ENCODE results near the gene HDAC4. TPM values are rescaled to one million over a fixed set of nuclear protein-coding genes. Genes with fewer than 3 reads are reported as not detected.

The HDAC4 gene
- total and polyA plus RNA-seq, 9 donors = 7.0 to 74.0 (median 46.3) TPM

GRCh38 chr2:239326831-239327535 is 73.8 kb downstream of the HDAC4 start:
- Histone ChIP-seq H3K4me1 (ENCODE audit: insufficient read depth) (peaks cover 20% of the 10 kb centered on the region), H3K4me3 (no peak overlapping the region), H3K27me3 (no peaks in the 10 kb centered on the region), H3K9me3 (no peaks in the 10 kb centered on the region), H3K36me3 (no peaks in the 10 kb centered on the region), H3K27ac (peak overlapping the region; percentile 38 to 90)
- WGBS, 3 donors = 81 to 95% (median 93%) methylated on average over 16 of the region's 16 CpGs
- no peak for TF ChIP-seq CTCF (IDR thresholded peaks at IDR 0.05)
- no peak for TF ChIP-seq EP300 (IDR thresholded peaks at IDR 0.05)
- TF ChIP-seq POLR2A (IDR thresholded peaks at IDR 0.05) = no peak
- intact Hi-C loops (cut with DNase I) = no loop called here
- DNase-seq = peak in 3 of 5 donors; percentile 19 to 43 (median 40)

GRCh38 chr2:239324456-239324855 is 76.4 kb downstream of the HDAC4 start:
- WGBS, 3 donors = 89 to 95% (median 91%) methylated on average over 14 of the region's 14 CpGs
- intact Hi-C loops (cut with DNase I) = no loop called here
- Histone ChIP-seq H3K4me1 (ENCODE audit: insufficient read depth) (peaks cover 14% of the 10 kb centered on the region), H3K27me3 (no peaks in the 10 kb centered on the region), H3K36me3 (no peaks in the 10 kb centered on the region), H3K27ac (no peak overlapping the region), H3K9me3 (no peaks in the 10 kb centered on the region), H3K4me3 (no peak overlapping the region)
- peak in 2 of 5 donors; percentile 5 to 22 for DNase-seq
- TF ChIP-seq POLR2A (IDR thresholded peaks at IDR 0.05) = no peak
- no peak for TF ChIP-seq CTCF (IDR thresholded peaks at IDR 0.05)
- no peak for TF ChIP-seq EP300 (IDR thresholded peaks at IDR 0.05)

DNA sequence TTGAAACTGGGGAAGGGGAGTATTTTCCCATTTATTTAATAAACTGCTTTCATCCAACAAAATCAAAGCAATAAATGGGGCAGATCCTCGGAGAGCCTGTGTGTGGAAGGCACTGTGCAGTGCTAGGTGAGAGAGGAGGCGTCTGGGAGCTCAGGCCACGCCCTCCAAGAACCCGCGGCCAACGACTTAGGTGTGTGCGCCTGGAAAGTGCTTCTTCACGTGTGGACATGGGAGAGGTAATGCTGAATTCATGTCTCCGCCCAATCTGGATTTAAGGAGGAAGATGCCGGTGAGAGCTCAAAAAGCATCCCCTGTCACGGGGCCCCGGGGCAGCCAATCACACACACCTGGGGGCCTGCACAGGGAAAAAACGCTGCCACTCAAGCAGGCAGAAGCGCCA is 77.4 kb downstream of the HDAC4 start:
- H3K27ac ChIP-seq = no peak overlapping the region
- H3K36me3 ChIP-seq = no peaks in the 10 kb centered on the region

GRCh38 chr2:239322416-239323086 is 78.3 kb downstream of the HDAC4 start:
- peaks cover 2% of the 10 kb centered on the region for H3K4me1 ChIP-seq (ENCODE audit: insufficient read depth)
- no peak overlapping the region for H3K4me3 ChIP-seq
- no peaks in the 10 kb centered on the region for H3K9me3 ChIP-seq
- TF ChIP-seq EP300 (IDR thresholded peaks at IDR 0.05) (no peak), POLR2A (IDR thresholded peaks at IDR 0.05) (no peak), CTCF (IDR thresholded peaks at IDR 0.05) (no peak)
- intact Hi-C loops (cut with DNase I) = no loop called here
- H3K36me3 ChIP-seq = no peaks in the 10 kb centered on the region
- H3K27me3 ChIP-seq = no peaks in the 10 kb centered on the region
- no peak overlapping the region for H3K27ac ChIP-seq
- WGBS, 3 donors = 86 to 90% (median 88%) methylated on average over 14 of the region's 14 CpGs
- peak in 2 of 5 donors; percentile 17 to 26 for DNase-seq

More for the DNA sequence above, 77.4 kb downstream of the HDAC4 start:
- TF ChIP-seq CTCF (IDR thresholded peaks at IDR 0.05) = no peak
- TF ChIP-seq POLR2A (IDR thresholded peaks at IDR 0.05) = no peak
- no peak for TF ChIP-seq EP300 (IDR thresholded peaks at IDR 0.05)
- no peaks in the 10 kb centered on the region for H3K9me3 ChIP-seq
- 89 to 95% (median 95%) methylated on average over 14 of the region's 14 CpGs for WGBS, 3 donors
- DNase-seq = peak in 2 of 5 donors; percentile 14 to 21
- peaks cover 10% of the 10 kb centered on the region for H3K4me1 ChIP-seq (ENCODE audit: insufficient read depth)
- no peaks in the 10 kb centered on the region for H3K27me3 ChIP-seq
- intact Hi-C loops (cut with DNase I) = no loop called here
- H3K4me3 ChIP-seq = no peak overlapping the region
